Measurements from ENCODE around the gene KYNU.

- TF ChIP-seq RELA (IDR thresholded peaks at IDR 0.05; ENCODE audit: borderline replicate concordance, partially characterized antibody) (no peak), BRCA1 (IDR thresholded peaks at IDR 0.05; ENCODE audit: low read depth, low read length) (no peak)
These were observed 11.5 kb upstream of the KYNU start for GRCh38 chr2:142865924-142866323.
